ENCODE data around the gene FLRT3.

- TF ChIP-seq CTCF (IDR thresholded peaks at IDR 0.05 in 4 of 5, conservative IDR thresholded peaks at IDR 0.05 in 1 of 5): no peak
- no peak for TF ChIP-seq POLR2A (IDR thresholded peaks at IDR 0.05)
Observed at GRCh38 chr20:14284443-14284842, 53.0 kb downstream of the FLRT3 start.

Measured in gastrocnemius medialis (tissue), 4 donors.